Neural cell (in vitro differentiated cells): ENCODE measurements around the gene GNAI1. TPM values are rescaled to one million over a fixed set of nuclear protein-coding genes. Genes with fewer than 3 reads are reported as not detected.
A peak's percentile ranks its signal among the peaks of the same experiment; 100 is the strongest.

Source experiments
- H2AFZ ChIP-seq: fragments of 200-600, 300-800 bp; sonication (generic), shearing (Covaris generic); 2 replicates; pipeline ENCODE4 v1.6.0; 2014; ENCODE audit warnings: low read depth, mild to moderate bottlenecking, antibody characterized with exemption, low read length, moderate library complexity
- H3F3A ChIP-seq: fragments of 200-600 bp; shearing (Covaris generic); 2 replicates; pipeline ENCODE4 v1.6.1; 2016; ENCODE audit warnings: mild to moderate bottlenecking, moderate library complexity, mixed read lengths, antibody characterized with exemption, low read length; ENCODE audit not compliant: insufficient read depth, poor library complexity, severe bottlenecking
- H3K27ac ChIP-seq: fragments of 200-600, 300-800 bp; sonication (generic), shearing (Covaris generic); 2 replicates; pipeline ENCODE4 v1.5.1; 2014; ENCODE audit warnings: mild to moderate bottlenecking, low read length, moderate library complexity
- H3K27me3 ChIP-seq: fragments of 300-800, 200-600 bp; sonication (generic), shearing (Covaris generic); 2 replicates; pipeline ENCODE4 v1.6.0; 2014; ENCODE audit warnings: mild to moderate bottlenecking, low read depth, low read length, moderate library complexity; ENCODE audit not compliant: insufficient read depth
- H3K36me3 ChIP-seq: fragments of 300-800, 200-600 bp; sonication (generic), shearing (Covaris generic); 2 replicates; pipeline ENCODE4 v1.5.1; 2014; ENCODE audit warnings: mild to moderate bottlenecking, antibody characterized with exemption, low read length, moderate library complexity; ENCODE audit not compliant: insufficient read depth
- H3K4me2 ChIP-seq: fragments of 300-800, 200-600 bp; sonication (generic), shearing (Covaris generic); 2 replicates; pipeline ENCODE4 v1.6.0; 2014; ENCODE audit warnings: mild to moderate bottlenecking, low read length
- H3K4me3 ChIP-seq: fragments of 300-800, 200-600 bp; sonication (generic), shearing (Covaris generic); 2 replicates; pipeline ENCODE4 v1.5.1; 2014; ENCODE audit warnings: mild to moderate bottlenecking, low read length, moderate library complexity
- H3K79me2 ChIP-seq: fragments of 200-600 bp; shearing (Covaris generic); replicated peaks from 2 replicates; pipeline ENCODE4 v1.6.0; 2014; ENCODE audit warnings: mild to moderate bottlenecking, low read length, moderate library complexity; ENCODE audit not compliant: insufficient read depth
- H3K9ac ChIP-seq: fragments of 300-800, 200-600 bp; sonication (generic), shearing (Covaris generic); 2 replicates; pipeline ENCODE4 v1.6.1; 2016; ENCODE audit warnings: mild to moderate bottlenecking, low read length, mixed read lengths
- H3K9me2 ChIP-seq: fragments of 200-600 bp; shearing (Covaris generic); 2 replicates; pipeline ENCODE4 v1.6.1; 2016; ENCODE audit warnings: mild to moderate bottlenecking, low read length, mixed read lengths; ENCODE audit not compliant: insufficient read depth
- H3K9me3 ChIP-seq: fragments of 200-600, 300-800 bp; sonication (generic), shearing (Covaris generic); 2 replicates; pipeline ENCODE4 v1.6.1; 2016; ENCODE audit warnings: mild to moderate bottlenecking, mixed run types, low read length, moderate library complexity, mixed read lengths
- H4K20me1 ChIP-seq: fragments of 200-600 bp; shearing (Covaris generic); 2 replicates; pipeline ENCODE4 v1.6.1; 2016; ENCODE audit warnings: mild to moderate bottlenecking, mixed run types; ENCODE audit not compliant: insufficient read depth
- EP300 ChIP-seq: fragments of 450-650 bp; conservative IDR thresholded peaks from 2 replicates; pipeline ENCODE4 v1.6.1; 2014; ENCODE audit warnings: antibody characterized with exemption, mild to moderate bottlenecking, moderate library complexity; ENCODE audit not compliant: poor library complexity, severe bottlenecking
- EZH2 ChIP-seq: fragments of 200-600, 300-800 bp; shearing (Covaris generic), sonication (generic); IDR thresholded peaks from 2 replicates; pipeline ENCODE4 v1.6.1; 2014; ENCODE audit warnings: antibody characterized with exemption, low read length, borderline replicate concordance, mild to moderate bottlenecking; ENCODE audit not compliant: insufficient read depth, poor library complexity, severe bottlenecking
- MXI1 ChIP-seq: fragments of 450-650 bp; conservative IDR thresholded peaks from 2 replicates; pipeline ENCODE4 v1.6.1; 2014; ENCODE audit warnings: antibody characterized with exemption, mild to moderate bottlenecking; ENCODE audit not compliant: poor library complexity, severe bottlenecking
- POLR2AphosphoS5 ChIP-seq: IDR thresholded peaks from 2 replicates; pipeline ENCODE4 v1.6.1; 2012
- RAD21 ChIP-seq: fragments of 450-650 bp; conservative IDR thresholded peaks from 2 replicates; pipeline ENCODE4 v1.6.1; 2014; ENCODE audit warnings: antibody characterized with exemption, mild to moderate bottlenecking, moderate library complexity
- REST ChIP-seq: IDR thresholded peaks from 2 replicates; pipeline ENCODE4 v1.6.1; 2012; ENCODE audit warnings: borderline replicate concordance
- SMC3 ChIP-seq: fragments of 450-650 bp; conservative IDR thresholded peaks from 2 replicates; pipeline ENCODE4 v1.6.1; 2014; ENCODE audit warnings: antibody characterized with exemption, mild to moderate bottlenecking, moderate library complexity; ENCODE audit not compliant: poor library complexity
- TAF1 ChIP-seq: IDR thresholded peaks from 2 replicates; pipeline ENCODE4 v1.6.1; 2012; ENCODE audit warnings: low read depth
- polyA minus RNA-seq: library from RNA; depleted of rRNA, polyadenylated mRNA; stranded (reverse); fragments of >200 nt; gene quantifications from 2 replicates; pipeline ENCODE4 v1.2.3, GENCODE V29; 2014
- polyA plus RNA-seq: library from polyadenylated mRNA; depleted of rRNA; stranded (reverse); fragments of >200 nt; gene quantifications from 2 replicates; pipeline ENCODE4 v1.2.3, GENCODE V29; 2014
- TF ChIP-seq, protein P1 (sequence below): fragments of 450-650 bp; IDR thresholded peaks from 2 replicates; pipeline ENCODE4 v1.5.1; 2014; ENCODE audit warnings: antibody characterized with exemption, mild to moderate bottlenecking, moderate library complexity; ENCODE audit not compliant: poor library complexity, severe bottlenecking

GNAI1 gene
- polyA plus RNA-seq = 69.3 and 71.2 TPM in 2 replicates
- polyA minus RNA-seq = 75.7 and 106 TPM in 2 replicates

- Histone ChIP-seq H3K79me2 (peaks cover 23% of the 10 kb centered on the region), H3K4me2 (peak within 1 kb of the TSS; percentile 64), H2AFZ (peak within 1 kb of the TSS; percentile 91), H3K9me2 (no peaks in the 10 kb centered on the region), H3K9me3 (no peaks in the 10 kb centered on the region), H4K20me1 (no peaks in the 10 kb centered on the region), H3K36me3 (no peaks in the 10 kb centered on the region), H3F3A (peaks cover 7% of the 10 kb centered on the region), H3K4me3 (peak within 1 kb of the TSS; percentile 93), H3K27ac (peak within 1 kb of the TSS; percentile 48), H3K9ac (peak within 1 kb of the TSS; percentile 81), H3K27me3 (no peaks in the 10 kb centered on the region)
- TF ChIP-seq RAD21 = peak; percentile 65
- TF ChIP-seq POLR2AphosphoS5 = peak; percentile 47
- no peak for TF ChIP-seq TAF1
- TF ChIP-seq EP300 = no peak
- TF ChIP-seq SMC3 = peak; percentile 64
- TF ChIP-seq REST = no peak
- TF ChIP-seq MXI1 = peak; percentile 63
- no peak for TF ChIP-seq EZH2
- TF ChIP-seq, protein P1, sequence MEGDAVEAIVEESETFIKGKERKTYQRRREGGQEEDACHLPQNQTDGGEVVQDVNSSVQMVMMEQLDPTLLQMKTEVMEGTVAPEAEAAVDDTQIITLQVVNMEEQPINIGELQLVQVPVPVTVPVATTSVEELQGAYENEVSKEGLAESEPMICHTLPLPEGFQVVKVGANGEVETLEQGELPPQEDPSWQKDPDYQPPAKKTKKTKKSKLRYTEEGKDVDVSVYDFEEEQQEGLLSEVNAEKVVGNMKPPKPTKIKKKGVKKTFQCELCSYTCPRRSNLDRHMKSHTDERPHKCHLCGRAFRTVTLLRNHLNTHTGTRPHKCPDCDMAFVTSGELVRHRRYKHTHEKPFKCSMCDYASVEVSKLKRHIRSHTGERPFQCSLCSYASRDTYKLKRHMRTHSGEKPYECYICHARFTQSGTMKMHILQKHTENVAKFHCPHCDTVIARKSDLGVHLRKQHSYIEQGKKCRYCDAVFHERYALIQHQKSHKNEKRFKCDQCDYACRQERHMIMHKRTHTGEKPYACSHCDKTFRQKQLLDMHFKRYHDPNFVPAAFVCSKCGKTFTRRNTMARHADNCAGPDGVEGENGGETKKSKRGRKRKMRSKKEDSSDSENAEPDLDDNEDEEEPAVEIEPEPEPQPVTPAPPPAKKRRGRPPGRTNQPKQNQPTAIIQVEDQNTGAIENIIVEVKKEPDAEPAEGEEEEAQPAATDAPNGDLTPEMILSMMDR = peak; percentile 70
Observed at GRCh38 chr7:80134536-80135308, at the start of gene GNAI1. Gene GNAI1, plus strand, starts transcription at chr7:80134831. Its CDS starts 330 bp downstream, at chr7:80135161.

- Histone ChIP-seq H3K9me2 (no peaks in the 10 kb centered on the region), H4K20me1 (no peaks in the 10 kb centered on the region), H3F3A (no peaks in the 10 kb centered on the region), H3K27ac (no peak overlapping the region), H3K79me2 (no peaks in the 10 kb centered on the region), H3K9ac (no peak overlapping the region), H3K9me3 (no peaks in the 10 kb centered on the region), H3K4me3 (no peak overlapping the region), H3K4me2 (no peak overlapping the region), H3K27me3 (no peaks in the 10 kb centered on the region), H2AFZ (no peak overlapping the region), H3K36me3 (no peaks in the 10 kb centered on the region)
- no peak for TF ChIP-seq MXI1
- TF ChIP-seq, protein P1 = no peak
- no peak for TF ChIP-seq TAF1
- TF ChIP-seq EZH2 = no peak
Observed at GRCh38 chr7:80087051-80087770, 47.4 kb upstream of the GNAI1 start.
